ENCODE results near the gene TNRC6C.

GRCh38 chr17:77926981-77927380 is 31.5 kb upstream of the TNRC6C start:
- TF ChIP-seq POLR2A (IDR thresholded peaks at IDR 0.05; ENCODE audit: low read length): no peak
- no peak for TF ChIP-seq GATA1 (IDR thresholded peaks at IDR 0.05; ENCODE audit: low read depth, low read length)

All from erythroblast (primary cell).